Measurements from ENCODE around the gene SLC6A9.

The SLC6A9 gene

GRCh38 chr1:44013949-44014348 is 17.3 kb downstream of the SLC6A9 start:
- H3K4me3 ChIP-seq (ENCODE audit: low read length), result no peak overlapping the region
- DNase-seq (ENCODE audit: low read depth, low spot score), result no peak

DNA sequence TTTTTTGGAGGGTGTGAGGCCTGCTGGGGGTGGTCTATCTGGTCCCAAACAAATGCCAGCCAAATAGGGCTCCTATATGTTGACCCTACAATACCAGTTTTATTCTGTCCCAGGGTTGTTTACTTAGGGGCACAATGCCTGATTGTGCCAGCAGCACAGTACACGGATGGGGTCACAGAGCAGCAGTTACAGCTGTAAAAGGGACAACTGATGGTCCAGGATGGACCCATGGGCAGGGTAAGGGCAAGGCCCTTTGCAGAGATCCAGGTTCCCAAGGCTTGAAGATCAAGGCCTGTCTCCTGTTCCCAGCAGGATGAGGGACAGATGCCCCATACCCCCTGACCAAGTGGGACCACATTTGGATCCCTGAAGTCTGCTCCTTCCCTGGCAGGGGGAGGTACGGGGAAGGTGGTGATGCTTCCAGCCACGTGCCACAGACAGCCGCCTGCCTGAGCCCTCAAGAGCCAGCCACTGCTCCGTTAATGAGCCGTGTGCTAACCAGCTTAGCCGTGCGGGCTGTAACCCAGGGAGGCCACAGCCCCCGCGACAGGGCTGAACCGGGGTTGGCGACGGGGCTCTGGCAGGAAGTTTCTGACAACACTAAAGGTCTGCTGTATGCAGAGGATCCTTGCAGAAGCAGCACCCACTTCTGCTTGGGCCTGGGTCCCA is 18.2 kb downstream of the SLC6A9 start:
- DNase-seq (ENCODE audit: low read depth, low spot score), result no peak
- H3K4me3 ChIP-seq (ENCODE audit: low read length), result no peak overlapping the region

- no peak for DNase-seq (ENCODE audit: low read depth, low spot score)
- H3K4me3 ChIP-seq (ENCODE audit: low read length), result no peak overlapping the region
These were observed 18.9 kb downstream of the SLC6A9 start for GRCh38 chr1:44012404-44012803.

GRCh38 chr1:44010935-44011471 is 20.3 kb downstream of the SLC6A9 start:
- no peak overlapping the region for H3K4me3 ChIP-seq (ENCODE audit: low read length)
- no peak for DNase-seq (ENCODE audit: low read depth, low spot score)

DNA sequence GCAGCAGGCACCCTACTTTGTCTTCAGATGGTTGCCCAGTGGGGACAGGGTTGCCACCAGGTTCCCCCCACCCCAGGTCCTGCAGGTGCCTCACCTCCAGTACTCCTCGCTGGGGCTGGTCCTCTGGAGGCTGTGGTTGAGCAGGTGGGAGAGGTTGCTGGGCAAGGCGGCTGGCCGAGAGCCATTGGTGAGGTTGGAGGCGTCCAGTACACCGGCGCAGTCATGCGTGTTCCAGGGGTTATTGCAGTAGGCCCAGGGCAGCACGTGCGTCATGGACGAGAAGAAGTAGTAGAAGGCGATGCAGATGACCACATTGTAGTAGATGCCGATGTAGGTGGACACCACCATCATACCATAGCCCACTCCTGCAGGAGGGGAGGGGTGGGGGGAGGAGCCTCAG is 23.0 kb downstream of the SLC6A9 start:
- no peak overlapping the region for H3K4me3 ChIP-seq (ENCODE audit: low read length)
- DNase-seq (ENCODE audit: low read depth, low spot score), result no peak

- DNase-seq (ENCODE audit: low read depth, low spot score), result no peak
These were observed 28.6 kb downstream of the SLC6A9 start for GRCh38 chr1:44002606-44003157.

GRCh38 chr1:44002165-44002564 is 29.1 kb downstream of the SLC6A9 start:
- no peak for DNase-seq (ENCODE audit: low read depth, low spot score)
- no peak overlapping the region for H3K4me3 ChIP-seq (ENCODE audit: low read length)

More at GRCh38 chr1:44002606-44003157, 28.6 kb downstream of the SLC6A9 start:
- H3K4me3 ChIP-seq (ENCODE audit: low read length), result no peak overlapping the region

DNA sequence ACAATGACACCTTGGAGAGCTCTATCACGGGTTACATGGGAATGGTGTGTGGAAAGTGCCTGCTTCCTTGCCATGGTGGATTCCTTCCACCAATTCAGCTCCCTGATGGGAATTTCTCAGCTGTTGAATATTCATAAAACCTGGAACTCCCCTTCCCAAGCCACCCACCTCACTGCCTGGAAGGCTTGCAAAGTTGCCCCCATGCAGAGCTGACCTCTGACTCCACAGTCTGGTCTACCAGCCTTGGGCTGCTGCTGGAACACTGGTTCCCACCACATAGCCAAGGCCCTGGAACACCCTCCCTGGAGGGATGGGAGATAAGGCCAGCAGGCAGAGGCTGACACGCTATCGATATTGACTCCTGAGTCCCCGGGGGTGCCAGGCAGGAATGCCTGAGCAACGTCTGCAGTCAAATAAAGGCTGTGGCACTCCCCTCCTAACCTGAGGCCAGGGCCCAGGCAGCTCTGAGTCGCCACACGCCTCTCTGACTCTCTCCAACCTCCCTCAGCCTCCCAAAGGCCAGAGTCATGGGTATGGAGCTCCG is 31.1 kb downstream of the SLC6A9 start:
- no peak overlapping the region for H3K4me3 ChIP-seq (ENCODE audit: low read length)
- no peak for DNase-seq (ENCODE audit: low read depth, low spot score)

- H3K4me3 ChIP-seq (ENCODE audit: low read length), result no peak overlapping the region
- no peak for DNase-seq (ENCODE audit: low read depth, low spot score)
These were observed 31.8 kb downstream of the SLC6A9 start for GRCh38 chr1:43999455-43999854.

DNA sequence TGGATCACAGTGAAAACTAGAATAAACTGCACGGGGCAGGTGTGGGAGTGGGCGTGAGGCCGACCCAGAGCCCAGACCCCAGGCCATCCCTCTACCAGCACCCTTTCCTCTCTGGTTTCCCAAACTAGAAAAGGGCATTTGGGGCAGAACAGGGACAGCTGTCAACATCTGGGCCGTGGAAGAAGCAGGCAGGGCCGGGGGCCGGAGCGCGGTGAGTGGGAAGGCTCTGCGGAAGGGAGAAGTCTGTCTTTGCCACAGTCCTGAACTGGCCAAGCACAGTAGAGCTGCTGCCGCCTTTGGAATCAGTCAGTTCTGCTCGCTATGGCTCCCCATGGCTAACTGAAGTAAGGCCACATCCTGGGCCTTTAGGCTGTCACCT is 33.3 kb downstream of the SLC6A9 start:
- DNase-seq (ENCODE audit: low read depth, low spot score), result no peak
- no peak overlapping the region for H3K4me3 ChIP-seq (ENCODE audit: low read length)

DNA sequence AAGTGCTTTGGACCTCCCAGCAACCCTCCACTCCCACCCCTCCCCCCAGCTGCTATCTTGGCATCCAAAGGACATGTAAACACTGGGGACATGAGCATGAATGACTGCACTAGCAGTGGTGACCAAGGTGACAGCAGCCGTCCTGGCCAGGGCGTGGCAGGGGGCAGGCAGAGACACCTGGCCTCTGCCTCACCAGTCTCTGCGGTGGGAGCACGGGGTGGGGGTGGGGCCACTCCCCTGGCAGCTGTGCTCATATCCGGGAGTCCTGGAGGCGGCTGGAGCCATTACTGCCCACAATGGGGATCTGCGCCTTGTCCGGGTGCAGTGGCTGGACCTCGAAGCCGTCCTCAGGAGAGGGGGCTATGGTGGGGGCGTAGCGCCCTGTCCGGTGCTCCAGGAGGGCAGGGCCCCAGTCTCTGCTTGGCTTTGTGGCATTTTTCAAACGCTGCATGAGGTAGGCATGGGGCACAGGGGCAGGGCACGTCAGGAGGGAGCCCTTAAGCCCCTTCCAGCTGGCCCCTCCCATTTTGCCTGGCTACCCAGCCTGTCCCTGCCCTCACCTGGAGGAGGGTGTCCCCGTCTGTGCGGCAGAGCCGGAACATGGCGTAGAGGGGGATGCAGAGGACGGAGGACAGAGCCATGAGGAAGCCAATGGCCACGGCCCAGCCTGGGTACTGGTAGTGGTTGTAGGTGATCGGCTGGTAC is 33.8 kb downstream of the SLC6A9 start:
- H3K4me3 ChIP-seq (ENCODE audit: low read length), result no peak overlapping the region
- DNase-seq (ENCODE audit: low read depth, low spot score), result no peak

GRCh38 chr1:43996733-43997115 is 34.5 kb downstream of the SLC6A9 start:
- no peak for DNase-seq (ENCODE audit: low read depth, low spot score)
- no peak overlapping the region for H3K4me3 ChIP-seq (ENCODE audit: low read length)

DNA sequence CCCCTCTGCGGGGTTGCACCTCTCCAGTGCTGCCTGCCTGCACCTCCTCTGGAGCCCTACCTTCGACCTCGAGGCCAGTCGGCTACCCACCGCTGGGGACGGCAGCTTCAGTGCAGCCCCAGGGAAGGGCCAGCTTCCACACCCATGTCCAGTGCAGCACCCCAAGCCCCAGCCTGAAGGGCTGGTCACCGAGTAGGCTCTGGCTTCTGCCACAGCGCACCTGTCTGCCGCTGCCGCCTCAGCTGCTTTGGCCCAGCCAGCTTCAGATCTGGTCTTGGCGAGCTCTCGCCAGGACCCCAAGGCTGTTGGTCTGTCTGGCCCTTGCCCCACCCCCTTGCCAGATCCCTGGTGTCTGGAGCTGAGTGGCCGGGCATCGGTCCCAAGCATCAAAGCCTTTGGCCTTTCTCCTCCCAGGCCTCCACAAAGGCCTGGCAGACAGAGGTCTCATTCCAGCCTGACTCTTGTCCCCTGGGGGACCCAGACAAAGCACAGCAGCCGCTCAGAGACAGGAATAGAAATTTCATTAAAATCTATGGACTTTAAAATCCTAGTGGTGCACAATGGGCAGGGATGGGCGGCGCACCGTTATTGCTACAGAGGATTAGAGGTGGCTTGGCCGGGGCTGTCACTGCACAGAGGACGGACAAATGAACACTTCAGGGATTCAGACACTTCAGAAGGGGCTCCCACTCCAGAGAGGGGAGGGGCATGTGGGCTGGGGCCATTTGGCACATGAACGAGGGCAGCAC is 35.1 kb downstream of the SLC6A9 start:
- no peak overlapping the region for H3K4me3 ChIP-seq (ENCODE audit: low read length)

DNA sequence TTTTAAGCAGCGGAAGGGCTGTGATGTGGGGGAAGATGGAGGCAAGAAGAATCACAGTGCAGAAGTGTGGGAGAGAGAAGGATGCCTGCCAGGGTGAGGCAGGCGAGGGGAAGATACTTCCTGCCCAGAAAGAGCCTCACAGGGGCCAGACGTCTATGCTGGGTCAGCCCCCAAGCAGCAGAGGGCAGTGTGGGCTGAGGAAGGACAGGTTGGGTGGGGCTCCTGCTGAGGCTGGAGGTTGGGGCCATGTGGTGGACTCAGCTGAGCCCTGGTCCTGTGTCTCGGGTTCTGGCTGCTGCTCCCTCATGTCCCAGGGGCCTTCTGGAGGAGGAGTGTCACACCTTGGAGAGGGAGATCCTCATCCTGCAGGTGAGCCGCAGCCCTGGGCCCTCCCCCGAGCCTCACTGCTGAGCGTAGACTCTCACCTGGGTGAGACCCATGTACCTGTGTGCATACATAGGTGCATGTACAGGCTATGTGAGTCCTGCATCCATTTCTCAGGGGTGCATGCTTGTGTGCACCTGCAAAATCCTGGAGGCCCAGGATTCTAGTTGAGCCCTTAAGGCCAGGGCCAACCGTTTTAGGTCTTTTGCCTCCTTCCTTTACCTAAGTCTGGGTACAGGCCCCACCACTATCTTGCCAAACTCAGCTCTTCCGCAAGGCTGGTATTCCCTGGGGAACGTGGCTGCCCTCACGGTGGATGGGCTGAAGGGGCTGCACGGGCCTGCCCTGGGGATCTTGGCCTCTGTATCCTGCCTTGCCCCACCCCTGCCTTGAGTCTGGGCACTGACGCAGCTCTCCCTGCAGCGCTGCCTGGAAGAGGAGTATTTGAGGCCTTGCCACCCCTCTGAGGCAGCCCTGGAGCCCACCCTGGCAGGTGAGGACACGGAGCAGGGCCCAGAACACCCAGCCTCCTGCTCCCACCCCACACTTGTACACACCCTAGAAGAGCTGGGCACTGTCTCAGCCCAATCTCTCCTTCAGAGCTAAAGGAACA is 36.2 kb downstream of the SLC6A9 start:
- no peak for DNase-seq (ENCODE audit: low read depth, low spot score)

More for the DNA sequence above, 35.1 kb downstream of the SLC6A9 start:
- no peak for DNase-seq (ENCODE audit: low read depth, low spot score)

DNA sequence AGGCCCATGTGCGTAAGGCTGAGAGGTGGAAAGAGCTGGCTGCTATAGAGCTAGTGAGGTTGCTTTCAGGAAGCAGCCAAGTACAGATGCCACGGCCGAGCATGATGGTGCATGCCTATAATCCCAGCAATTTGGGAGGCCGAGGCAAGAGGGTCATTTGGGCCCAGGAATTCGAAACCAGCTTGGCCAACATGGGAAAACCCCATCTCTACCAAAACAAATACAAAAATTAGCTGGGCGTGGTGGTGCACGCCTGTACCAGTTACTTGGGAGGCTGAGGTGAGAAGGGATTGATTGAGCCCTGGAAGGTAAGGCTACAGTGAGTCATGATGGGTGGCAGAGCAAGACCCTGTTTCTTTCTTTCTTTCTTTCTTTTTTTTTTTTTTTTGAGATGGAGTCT is 37.2 kb downstream of the SLC6A9 start:
- no peak for DNase-seq (ENCODE audit: low read depth, low spot score)
- H3K4me3 ChIP-seq (ENCODE audit: low read length), result no peak overlapping the region

More for the DNA sequence above, 36.2 kb downstream of the SLC6A9 start:
- H3K4me3 ChIP-seq (ENCODE audit: low read length), result no peak overlapping the region

DNA sequence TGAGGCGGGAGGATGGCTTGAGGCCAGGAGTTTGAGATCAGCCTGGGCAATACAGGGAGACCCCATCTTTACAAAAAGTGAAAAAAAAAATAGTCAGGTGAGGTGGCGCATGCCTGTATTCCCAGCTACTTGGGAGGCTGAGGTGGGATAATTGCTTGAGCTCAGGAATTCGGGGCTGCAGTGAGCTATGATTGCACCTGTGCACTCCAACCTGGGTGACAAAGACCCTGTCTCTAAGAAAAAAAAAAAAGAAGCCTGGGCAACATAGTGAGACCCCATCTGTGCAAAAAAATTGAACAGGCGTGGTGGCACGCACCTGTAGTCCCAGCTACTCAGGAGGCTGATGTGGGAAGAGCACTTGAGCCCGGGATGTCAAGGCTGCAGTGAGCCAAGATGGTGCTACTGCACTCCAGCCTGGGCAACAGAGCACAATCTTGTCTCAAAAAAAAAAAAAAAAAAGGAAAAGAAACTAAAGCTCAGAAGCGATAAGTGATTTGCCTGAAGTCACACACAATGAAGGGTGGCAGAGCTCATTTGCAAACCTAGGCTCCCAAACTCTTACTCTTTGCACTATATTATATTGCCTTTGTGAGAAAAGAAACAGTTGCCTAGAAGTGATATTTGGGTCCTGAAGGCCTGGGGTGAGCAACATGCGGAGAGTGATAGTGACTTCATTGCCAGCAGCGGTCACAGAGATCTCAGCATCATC is 37.9 kb downstream of the SLC6A9 start:
- H3K4me3 ChIP-seq (ENCODE audit: low read length), result no peak overlapping the region
- DNase-seq (ENCODE audit: low read depth, low spot score), result no peak

DNA sequence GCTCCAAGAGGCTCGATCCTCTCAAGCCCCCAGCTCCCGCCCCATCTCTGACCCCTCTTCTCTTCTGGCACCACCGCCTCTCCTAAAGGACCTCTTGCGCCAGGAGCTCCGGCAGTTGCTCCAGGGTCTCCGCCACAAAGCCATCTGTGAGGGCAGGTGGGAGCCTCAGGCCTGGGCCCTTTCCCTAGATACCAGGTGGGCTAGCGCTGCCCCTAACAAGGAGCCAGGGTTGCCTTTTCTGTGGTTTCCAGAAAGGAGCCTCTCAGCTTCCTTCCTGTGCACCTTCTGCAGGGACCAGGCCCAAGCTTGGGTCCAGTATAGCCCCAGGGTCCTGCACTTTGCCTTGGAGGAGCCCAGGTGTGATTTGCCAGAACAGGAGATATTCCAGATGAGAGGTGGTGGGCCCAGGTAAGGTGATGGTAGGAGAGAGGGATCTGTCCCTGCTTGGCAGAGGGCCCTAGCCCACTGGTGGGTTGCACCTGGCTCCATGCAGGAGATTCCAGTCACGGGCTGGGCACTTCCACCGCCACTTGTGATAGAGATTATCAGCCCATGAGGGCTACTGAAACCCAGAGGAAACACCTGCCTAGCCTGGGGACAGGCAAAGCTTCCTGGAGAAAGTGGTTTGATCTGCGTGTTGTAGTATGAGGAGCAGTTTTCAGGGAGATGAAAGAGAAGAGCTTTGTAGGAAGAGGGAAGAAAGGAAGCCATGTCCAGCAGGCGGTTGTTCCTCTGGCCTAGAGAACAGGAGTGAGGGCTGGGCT is 38.8 kb downstream of the SLC6A9 start:
- DNase-seq (ENCODE audit: low read depth, low spot score), result no peak
- H3K4me3 ChIP-seq (ENCODE audit: low read length), result peak overlapping the region; percentile 67

Data from Jurkat, Clone E6-1 (cell line).